HepG2 (cell line): ENCODE data around the gene CFI. TPM values are rescaled to one million over a fixed set of nuclear protein-coding genes. Genes with fewer than 3 reads are reported as not detected.
A peak's percentile ranks its signal among the peaks of the same experiment; 100 is the strongest.

Source experiments
- ARNT ChIP-seq: fragments of 450-650 bp; IDR thresholded peaks from 2 replicates; pipeline ENCODE4 v1.6.1; 2017
- ELF1 ChIP-seq: sonication (generic); formaldehyde crosslinking; IDR thresholded peaks from 2 replicates; pipeline ENCODE4 v1.4.0; 2020; ENCODE audit warnings: missing genetic modification reagents
- EP300 ChIP-seq, 3 experiments: sonication (generic) in 1 of 3; formaldehyde crosslinking in 1 of 3; IDR thresholded peaks; 2 replicates each; pipeline versions ENCODE4 v1.5.1 to v1.6.1; 2011 to 2020; ENCODE audit warnings: low read depth in 2 of 3, low read length in 2 of 3, borderline replicate concordance in 1 of 3, improper control_type of control experiment in 1 of 3, mild to moderate bottlenecking in 1 of 3, missing genetic modification reagents in 1 of 3, moderate library complexity in 1 of 3
- HOXA5 ChIP-seq: sonication (generic); formaldehyde crosslinking; IDR thresholded peaks from 2 replicates; pipeline ENCODE4 v1.4.0; 2020; ENCODE audit warnings: missing genetic modification reagents
- MIER3 ChIP-seq: IDR thresholded peaks from 2 replicates; pipeline ENCODE4 v1.6.1; 2016; ENCODE audit warnings: missing compliant biosample characterization, borderline replicate concordance
- RBAK ChIP-seq: sonication (generic); formaldehyde crosslinking; IDR thresholded peaks from 2 replicates; pipeline ENCODE4 v1.5.1; 2020; ENCODE audit warnings: mild to moderate bottlenecking, missing genetic modification reagents
- SP1 ChIP-seq, 2 experiments: fragments of 450-650 bp in 1 of 2; sonication (generic) in 1 of 2; formaldehyde crosslinking in 1 of 2; IDR thresholded peaks; 2 replicates each; pipeline versions ENCODE4 v1.4.0 to v1.6.1; 2016 to 2020; ENCODE audit warnings: missing genetic modification reagents in 1 of 2
- SRF ChIP-seq: IDR thresholded peaks from 2 replicates; pipeline ENCODE4 v1.6.1; 2011; ENCODE audit warnings: mild to moderate bottlenecking, low read depth, low read length, moderate library complexity
- TBX2 ChIP-seq: sonication (generic); formaldehyde crosslinking; IDR thresholded peaks from 2 replicates; pipeline ENCODE4 v1.5.0; 2020; ENCODE audit warnings: missing genetic modification reagents, mild to moderate bottlenecking, borderline replicate concordance
- TFAP4 ChIP-seq: sonication (generic); IDR thresholded peaks from 2 replicates; pipeline ENCODE4 v1.6.1; 2016; ENCODE audit warnings: low read depth, borderline replicate concordance
- ZBTB46 ChIP-seq: sonication (generic); formaldehyde crosslinking; IDR thresholded peaks from 2 replicates; pipeline ENCODE4 v1.4.0; 2020; ENCODE audit warnings: mild to moderate bottlenecking, missing genetic modification reagents, borderline replicate concordance
- ZNF24 ChIP-seq: fragments of 450-650 bp; IDR thresholded peaks from 2 replicates; pipeline ENCODE4 v1.6.1; 2017; ENCODE audit warnings: antibody characterized with exemption, mild to moderate bottlenecking
- ZNF567 ChIP-seq: sonication (generic); formaldehyde crosslinking; IDR thresholded peaks from 2 replicates; pipeline ENCODE4 v1.8.1; 2023; ENCODE audit warnings: mild to moderate bottlenecking, missing genetic modification reagents, borderline replicate concordance
- polyA plus RNA-seq, 8 experiments: library from polyadenylated mRNA; depleted of rRNA in 3 of 8; stranded (reverse) in 7 of 8; unstranded in 1 of 8; fragments of >200 nt; fragmentation: Illumina TruSeq in 4 of 8; extraction: Trizol in 4 of 8; gene quantifications; 2 replicates each; pipeline versions ENCODE4 v1.2.1 to v1.2.3, GENCODE V29; 2011 to 2016; ENCODE audit warnings: low read depth in 4 of 8, missing spikeins in 1 of 8, mixed read lengths in 1 of 8; ENCODE audit not compliant: insufficient read depth in 1 of 8
- total RNA-seq, 5 experiments: library from RNA; depleted of rRNA; stranded (reverse); fragments of >200 nt; fragmentation: Illumina TruSeq; extraction: Trizol; gene quantifications; 2 replicates each; pipeline ENCODE4 v1.2.3, GENCODE V29; 2016; ENCODE audit warnings: low read depth in 1 of 5
- TF ChIP-seq, protein P1 (sequence below): sonication (generic); formaldehyde crosslinking; conservative IDR thresholded peaks from 2 replicates; pipeline ENCODE4 v1.4.0; 2020; ENCODE audit warnings: missing genetic modification reagents
- TF ChIP-seq, protein P2 (sequence below): sonication (generic); formaldehyde crosslinking; conservative IDR thresholded peaks from 2 replicates; pipeline ENCODE4 v1.4.0; 2020; ENCODE audit warnings: mild to moderate bottlenecking, missing genetic modification reagents, moderate library complexity
- TF ChIP-seq, protein P3 (sequence below): sonication (generic); formaldehyde crosslinking; IDR thresholded peaks from 2 replicates; pipeline ENCODE4 v1.4.0; 2020; ENCODE audit warnings: missing genetic modification reagents
- TF ChIP-seq, protein P4 (sequence below): IDR thresholded peaks from 2 replicates; pipeline ENCODE4 v1.6.1; 2016; ENCODE audit warnings: low read depth

The CFI gene
- total and polyA plus RNA-seq, 2 of the 13 experiments (the other 11 are each of a cell fraction or from before 2014, with no cell fraction given), result 284 to 337 TPM

DNA sequence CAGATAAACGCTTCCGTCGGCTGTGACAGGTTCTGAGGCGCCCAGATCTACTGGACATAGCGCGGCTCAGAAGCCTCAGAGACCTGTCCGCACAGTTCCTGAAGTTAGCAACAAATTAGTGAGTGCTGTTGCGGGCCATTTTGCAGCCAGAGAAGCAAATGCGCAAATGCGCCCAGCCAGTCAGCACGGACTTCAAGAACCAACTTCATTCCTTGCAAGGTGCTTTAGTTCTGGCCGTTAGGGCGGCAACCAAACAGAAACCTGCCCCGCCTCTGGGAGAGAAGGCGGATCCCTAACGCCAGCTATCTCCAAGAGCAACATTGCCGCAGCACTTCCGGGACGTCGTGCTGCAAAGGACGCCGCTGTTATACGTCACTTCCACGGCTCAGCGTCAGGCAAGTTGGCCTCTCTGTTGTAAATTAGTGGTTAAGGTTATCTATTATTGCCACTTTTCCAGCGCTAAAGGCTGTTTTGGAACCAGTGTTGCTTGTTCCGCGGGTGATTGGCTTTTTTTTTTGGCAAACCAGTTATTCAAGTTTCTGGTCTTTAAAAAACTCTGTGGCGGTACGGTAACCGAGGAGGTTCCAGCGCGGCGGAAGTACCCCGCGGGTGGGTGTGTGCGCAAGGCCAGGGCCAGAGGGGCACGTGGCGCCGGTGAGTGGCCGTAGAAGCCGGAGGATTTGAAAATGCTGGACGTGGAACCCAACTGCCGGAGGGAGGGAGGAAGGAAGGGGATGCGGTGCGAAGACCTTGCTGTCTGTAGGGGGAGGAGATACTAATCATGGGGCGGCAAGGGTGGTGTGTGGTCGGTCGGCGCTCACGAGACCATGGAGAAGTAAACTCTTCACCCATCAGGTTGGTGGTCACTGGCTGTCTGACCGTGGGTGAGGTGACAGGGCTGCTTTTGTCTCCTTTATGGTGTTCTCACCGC lies 13.6 kb upstream of the CFI start, which contains the start of gene GAR1 (continued):
- TF ChIP-seq SP1 (IDR thresholded peaks at IDR 0.05) (no peak), SP1 (CRISPR knock-in tag; IDR thresholded peaks at IDR 0.05) (no peak; the same call in 1 of the 2 replicates), ZBTB46 (CRISPR knock-in tag) (no peak), MIER3 (CRISPR knock-in tag) (peak; percentile 61; the same call in 1 of the 2 replicates), EP300 (IDR thresholded peaks at IDR 0.05; ENCODE audit: low read depth in 2 of 2, low read length in 2 of 2) (no peak), EP300 (CRISPR knock-in tag; IDR thresholded peaks at IDR 0.05; ENCODE audit: borderline replicate concordance) (no peak), HOXA5 (CRISPR knock-in tag) (peak; percentile 84; the same call in 1 of the 2 replicates), RBAK (CRISPR knock-in tag) (no peak), TBX2 (CRISPR knock-in tag) (no peak), ZNF567 (CRISPR knock-in tag) (no peak), TFAP4 (peak; percentile 46; the same call in 1 of the 2 replicates), SRF (no peak), ELF1 (CRISPR knock-in tag) (peak; percentile 96), ZNF24 (no peak), ARNT (no peak)
- TF ChIP-seq, protein P1, sequence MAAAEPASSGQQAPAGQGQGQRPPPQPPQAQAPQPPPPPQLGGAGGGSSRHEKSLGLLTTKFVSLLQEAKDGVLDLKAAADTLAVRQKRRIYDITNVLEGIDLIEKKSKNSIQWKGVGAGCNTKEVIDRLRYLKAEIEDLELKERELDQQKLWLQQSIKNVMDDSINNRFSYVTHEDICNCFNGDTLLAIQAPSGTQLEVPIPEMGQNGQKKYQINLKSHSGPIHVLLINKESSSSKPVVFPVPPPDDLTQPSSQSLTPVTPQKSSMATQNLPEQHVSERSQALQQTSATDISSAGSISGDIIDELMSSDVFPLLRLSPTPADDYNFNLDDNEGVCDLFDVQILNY, result no peak
- TF ChIP-seq, protein P2, sequence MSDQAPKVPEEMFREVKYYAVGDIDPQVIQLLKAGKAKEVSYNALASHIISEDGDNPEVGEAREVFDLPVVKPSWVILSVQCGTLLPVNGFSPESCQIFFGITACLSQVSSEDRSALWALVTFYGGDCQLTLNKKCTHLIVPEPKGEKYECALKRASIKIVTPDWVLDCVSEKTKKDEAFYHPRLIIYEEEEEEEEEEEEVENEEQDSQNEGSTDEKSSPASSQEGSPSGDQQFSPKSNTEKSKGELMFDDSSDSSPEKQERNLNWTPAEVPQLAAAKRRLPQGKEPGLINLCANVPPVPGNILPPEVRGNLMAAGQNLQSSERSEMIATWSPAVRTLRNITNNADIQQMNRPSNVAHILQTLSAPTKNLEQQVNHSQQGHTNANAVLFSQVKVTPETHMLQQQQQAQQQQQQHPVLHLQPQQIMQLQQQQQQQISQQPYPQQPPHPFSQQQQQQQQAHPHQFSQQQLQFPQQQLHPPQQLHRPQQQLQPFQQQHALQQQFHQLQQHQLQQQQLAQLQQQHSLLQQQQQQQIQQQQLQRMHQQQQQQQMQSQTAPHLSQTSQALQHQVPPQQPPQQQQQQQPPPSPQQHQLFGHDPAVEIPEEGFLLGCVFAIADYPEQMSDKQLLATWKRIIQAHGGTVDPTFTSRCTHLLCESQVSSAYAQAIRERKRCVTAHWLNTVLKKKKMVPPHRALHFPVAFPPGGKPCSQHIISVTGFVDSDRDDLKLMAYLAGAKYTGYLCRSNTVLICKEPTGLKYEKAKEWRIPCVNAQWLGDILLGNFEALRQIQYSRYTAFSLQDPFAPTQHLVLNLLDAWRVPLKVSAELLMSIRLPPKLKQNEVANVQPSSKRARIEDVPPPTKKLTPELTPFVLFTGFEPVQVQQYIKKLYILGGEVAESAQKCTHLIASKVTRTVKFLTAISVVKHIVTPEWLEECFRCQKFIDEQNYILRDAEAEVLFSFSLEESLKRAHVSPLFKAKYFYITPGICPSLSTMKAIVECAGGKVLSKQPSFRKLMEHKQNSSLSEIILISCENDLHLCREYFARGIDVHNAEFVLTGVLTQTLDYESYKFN (CRISPR knock-in tag), result peak; percentile 40; the same call in 1 of the 2 replicates
- TF ChIP-seq, protein P3, sequence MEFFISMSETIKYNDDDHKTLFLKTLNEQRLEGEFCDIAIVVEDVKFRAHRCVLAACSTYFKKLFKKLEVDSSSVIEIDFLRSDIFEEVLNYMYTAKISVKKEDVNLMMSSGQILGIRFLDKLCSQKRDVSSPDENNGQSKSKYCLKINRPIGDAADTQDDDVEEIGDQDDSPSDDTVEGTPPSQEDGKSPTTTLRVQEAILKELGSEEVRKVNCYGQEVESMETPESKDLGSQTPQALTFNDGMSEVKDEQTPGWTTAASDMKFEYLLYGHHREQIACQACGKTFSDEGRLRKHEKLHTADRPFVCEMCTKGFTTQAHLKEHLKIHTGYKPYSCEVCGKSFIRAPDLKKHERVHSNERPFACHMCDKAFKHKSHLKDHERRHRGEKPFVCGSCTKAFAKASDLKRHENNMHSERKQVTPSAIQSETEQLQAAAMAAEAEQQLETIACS (CRISPR knock-in tag), result no peak
- TF ChIP-seq, protein P4, sequence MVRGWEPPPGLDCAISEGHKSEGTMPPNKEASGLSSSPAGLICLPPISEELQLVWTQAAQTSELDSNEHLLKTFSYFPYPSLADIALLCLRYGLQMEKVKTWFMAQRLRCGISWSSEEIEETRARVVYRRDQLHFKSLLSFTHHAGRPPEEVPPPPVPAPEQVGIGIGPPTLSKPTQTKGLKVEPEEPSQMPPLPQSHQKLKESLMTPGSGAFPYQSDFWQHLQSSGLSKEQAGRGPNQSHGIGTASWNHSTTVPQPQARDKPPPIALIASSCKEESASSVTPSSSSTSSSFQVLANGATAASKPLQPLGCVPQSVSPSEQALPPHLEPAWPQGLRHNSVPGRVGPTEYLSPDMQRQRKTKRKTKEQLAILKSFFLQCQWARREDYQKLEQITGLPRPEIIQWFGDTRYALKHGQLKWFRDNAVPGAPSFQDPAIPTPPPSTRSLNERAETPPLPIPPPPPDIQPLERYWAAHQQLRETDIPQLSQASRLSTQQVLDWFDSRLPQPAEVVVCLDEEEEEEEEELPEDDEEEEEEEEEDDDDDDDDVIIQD, result peak; percentile 42; the same call in 1 of the 2 replicates
